22Rv1 (cell line): Measurements from ENCODE around the gene ARHGAP10.
"Not testable (repeated sequence)": the region's sequence is repeated elsewhere in the genome, so short reads cannot be mapped to it uniquely, and the experiment has no call there.

Experiments used
- H3K27ac ChIP-seq: fragments of 450-650 bp; 2 replicates; pipeline ENCODE4 v1.5.1; 2017
- ZFX ChIP-seq: fragments of 450-650 bp; IDR thresholded peaks from 2 replicates; pipeline ENCODE4 v1.6.1; 2017; ENCODE audit warnings: antibody characterized with exemption, borderline replicate concordance
- TF ChIP-seq, protein P1 (sequence below): fragments of 450-650 bp; IDR thresholded peaks from 2 replicates; pipeline ENCODE4 v1.5.1; 2017; ENCODE audit warnings: mild to moderate bottlenecking

ARHGAP10 gene

GRCh38 chr4:148075438-148075837 is 343.6 kb downstream of the ARHGAP10 start:
- no peak overlapping the region for H3K27ac ChIP-seq
- no peak for TF ChIP-seq ZFX
- TF ChIP-seq, protein P1, sequence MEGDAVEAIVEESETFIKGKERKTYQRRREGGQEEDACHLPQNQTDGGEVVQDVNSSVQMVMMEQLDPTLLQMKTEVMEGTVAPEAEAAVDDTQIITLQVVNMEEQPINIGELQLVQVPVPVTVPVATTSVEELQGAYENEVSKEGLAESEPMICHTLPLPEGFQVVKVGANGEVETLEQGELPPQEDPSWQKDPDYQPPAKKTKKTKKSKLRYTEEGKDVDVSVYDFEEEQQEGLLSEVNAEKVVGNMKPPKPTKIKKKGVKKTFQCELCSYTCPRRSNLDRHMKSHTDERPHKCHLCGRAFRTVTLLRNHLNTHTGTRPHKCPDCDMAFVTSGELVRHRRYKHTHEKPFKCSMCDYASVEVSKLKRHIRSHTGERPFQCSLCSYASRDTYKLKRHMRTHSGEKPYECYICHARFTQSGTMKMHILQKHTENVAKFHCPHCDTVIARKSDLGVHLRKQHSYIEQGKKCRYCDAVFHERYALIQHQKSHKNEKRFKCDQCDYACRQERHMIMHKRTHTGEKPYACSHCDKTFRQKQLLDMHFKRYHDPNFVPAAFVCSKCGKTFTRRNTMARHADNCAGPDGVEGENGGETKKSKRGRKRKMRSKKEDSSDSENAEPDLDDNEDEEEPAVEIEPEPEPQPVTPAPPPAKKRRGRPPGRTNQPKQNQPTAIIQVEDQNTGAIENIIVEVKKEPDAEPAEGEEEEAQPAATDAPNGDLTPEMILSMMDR, result no peak

GRCh38 chr4:148076964-148077363 is 345.1 kb downstream of the ARHGAP10 start:
- no peak overlapping the region for H3K27ac ChIP-seq
- TF ChIP-seq ZFX, result no peak
- TF ChIP-seq, protein P1, result no peak

- no peak overlapping the region for H3K27ac ChIP-seq
- no peak for TF ChIP-seq ZFX
- TF ChIP-seq, protein P1, result no peak
Observed at GRCh38 chr4:148077581-148077980, 345.7 kb downstream of the ARHGAP10 start.

DNA sequence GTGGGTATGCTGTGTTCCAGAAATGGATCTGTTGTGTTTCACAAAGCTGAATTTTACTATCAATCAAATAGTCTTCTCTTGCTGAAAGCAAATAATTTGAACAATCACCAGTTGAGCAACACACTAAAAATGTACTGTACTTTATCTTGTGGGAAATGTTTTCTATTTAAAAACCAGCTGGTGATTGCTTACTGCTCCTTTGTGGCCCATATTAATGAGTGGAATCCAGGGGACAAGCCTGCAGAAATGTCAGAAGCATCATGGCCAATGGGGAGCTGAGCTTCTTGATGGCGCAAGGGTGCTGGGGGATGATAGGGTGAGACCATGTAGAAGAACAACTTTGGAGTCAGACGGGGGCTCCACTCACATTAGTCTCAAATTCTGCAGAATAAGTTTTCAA is 346.2 kb downstream of the ARHGAP10 start:
- no peak overlapping the region for H3K27ac ChIP-seq
- TF ChIP-seq, protein P1, result no peak
- TF ChIP-seq ZFX, result no peak

GRCh38 chr4:148079961-148080360 is 348.1 kb downstream of the ARHGAP10 start:
- TF ChIP-seq ZFX, result no peak
- TF ChIP-seq, protein P1, result no peak
- H3K27ac ChIP-seq, result no peak overlapping the region

DNA sequence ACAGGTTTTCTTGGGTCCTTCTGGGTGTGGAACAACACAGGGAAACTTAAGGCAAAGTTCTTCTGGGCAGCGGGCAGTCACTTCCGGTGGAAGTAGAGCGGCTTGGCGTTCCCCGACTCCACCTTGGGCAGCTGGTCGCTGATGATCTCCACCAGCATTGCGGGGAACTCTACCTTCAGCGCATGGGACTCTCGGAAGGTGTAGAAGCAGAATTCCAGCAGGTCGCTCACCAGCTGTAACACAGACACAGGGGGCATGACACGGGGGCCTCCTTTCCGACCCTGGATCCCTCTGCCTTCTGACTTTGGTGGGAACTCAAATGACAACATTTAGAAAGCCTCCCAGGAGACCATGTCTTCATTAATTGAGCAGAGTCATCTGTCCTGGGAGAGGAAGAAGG is 349.4 kb downstream of the ARHGAP10 start:
- H3K27ac ChIP-seq, result no peak overlapping the region
- TF ChIP-seq, protein P1, result no peak
- no peak for TF ChIP-seq ZFX

DNA sequence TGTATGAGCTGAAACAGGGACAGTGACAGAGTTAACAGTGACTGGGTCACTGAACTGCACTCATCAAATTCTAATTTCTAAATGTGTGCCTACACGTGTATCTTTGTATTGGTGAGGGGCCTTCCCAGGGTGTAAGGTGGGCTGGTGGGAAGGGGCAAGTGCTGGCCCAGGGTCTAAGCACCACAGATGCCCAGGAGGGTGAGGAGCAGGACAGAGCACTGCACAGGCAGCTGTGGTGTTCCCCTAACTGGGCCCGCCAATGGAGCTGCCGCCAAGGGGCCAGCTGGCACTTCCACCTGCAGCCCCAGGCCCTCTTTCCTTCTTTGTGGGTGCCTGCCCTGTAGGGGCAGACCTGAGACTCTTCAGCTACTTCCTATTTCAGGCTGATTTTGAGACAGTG is 349.9 kb downstream of the ARHGAP10 start:
- TF ChIP-seq, protein P1, result no peak
- TF ChIP-seq ZFX, result no peak
- H3K27ac ChIP-seq, result no peak overlapping the region

DNA sequence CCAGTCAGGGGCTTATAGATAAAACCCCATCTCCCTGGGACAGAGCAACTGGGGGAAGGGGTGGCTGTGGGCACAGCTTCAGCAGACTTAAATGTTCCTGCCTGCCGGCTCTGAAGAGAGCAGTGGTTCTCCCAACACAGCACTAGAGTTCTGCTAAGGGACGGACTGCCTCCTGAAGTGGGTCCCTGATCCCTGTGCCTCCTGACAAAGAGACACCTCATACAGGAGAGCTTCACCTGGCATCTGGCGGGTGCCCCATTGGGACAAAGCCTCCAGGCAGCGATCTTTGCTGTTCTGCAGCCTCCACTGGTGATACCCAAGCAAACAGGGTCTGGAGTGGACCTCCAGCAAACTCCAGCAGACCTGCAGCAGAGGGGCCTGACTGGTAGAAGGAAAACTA is 351.2 kb downstream of the ARHGAP10 start:
- H3K27ac ChIP-seq, result not testable (repeated sequence)
